Astrocyte (in vitro differentiated cells and primary cell): ENCODE measurements around the gene TATDN3. TPM values are rescaled to one million over a fixed set of nuclear protein-coding genes. Genes with fewer than 3 reads are reported as not detected.

ENCODE experiments used
- DNase-seq: peaks from one replicate; pipeline ENCODE4 v3.0.0-alpha.2; 2010; ENCODE audit warnings: low read depth
- FAIRE-seq: peaks from 2 replicates; lab custom pipeline; 2011; peaks lifted over from hg19 to GRCh38; lab: Jason Lieb, UNC
- H2AFZ ChIP-seq: 2 replicates; pipeline ENCODE4 v1.6.0; 2012; ENCODE audit warnings: low read depth, low read length, inconsistent platforms
- H3K27ac ChIP-seq: 2 replicates; pipeline ENCODE4 v1.5.1; 2011; ENCODE audit warnings: low read depth, low read length, inconsistent platforms
- H3K27me3 ChIP-seq: 2 replicates; pipeline ENCODE4 v1.6.0; 2011; ENCODE audit warnings: low read length, inconsistent platforms; ENCODE audit not compliant: insufficient read depth
- H3K36me3 ChIP-seq: 2 replicates; pipeline ENCODE4 v1.5.1; 2011; ENCODE audit warnings: low read length, inconsistent platforms; ENCODE audit not compliant: insufficient read depth
- H3K4me1 ChIP-seq: 2 replicates; pipeline ENCODE4 v1.5.1; 2011; ENCODE audit warnings: low read length, inconsistent platforms; ENCODE audit not compliant: insufficient read depth
- H3K4me2 ChIP-seq: 2 replicates; pipeline ENCODE4 v1.6.0; 2012; ENCODE audit warnings: low read length, inconsistent platforms
- H3K4me3 ChIP-seq: 2 replicates; pipeline ENCODE4 v1.5.1; 2011; ENCODE audit warnings: low read depth, mild to moderate bottlenecking, low read length, inconsistent platforms; ENCODE audit not compliant: insufficient read depth
- H3K79me2 ChIP-seq: 2 replicates; pipeline ENCODE4 v1.6.0; 2012; ENCODE audit warnings: mild to moderate bottlenecking, low read length, inconsistent platforms; ENCODE audit not compliant: insufficient read depth
- H3K9ac ChIP-seq: 2 replicates; pipeline ENCODE4 v1.6.0; 2012; ENCODE audit warnings: mild to moderate bottlenecking, low read length, inconsistent platforms
- H3K9me3 ChIP-seq: 2 replicates; pipeline ENCODE4 v1.5.1; 2012; ENCODE audit warnings: low read depth, mild to moderate bottlenecking, low read length, inconsistent platforms; ENCODE audit not compliant: insufficient read depth
- H4K20me1 ChIP-seq: 2 replicates; pipeline ENCODE4 v1.6.0; 2012; ENCODE audit warnings: low read length, inconsistent platforms; ENCODE audit not compliant: insufficient read depth
- H3K27ac Mint-ChIP-seq: one replicate; pipeline ENCODE4 v1.8.0; 2021; ENCODE audit warnings: mild to moderate bottlenecking, mixed read lengths; ENCODE audit not compliant: unreplicated experiment
- H3K27me3 Mint-ChIP-seq: one replicate; pipeline ENCODE4 v1.8.0; 2021; ENCODE audit warnings: low read depth, mixed read lengths; ENCODE audit not compliant: unreplicated experiment
- H3K36me3 Mint-ChIP-seq: one replicate; pipeline ENCODE4 v1.8.0; 2021; ENCODE audit warnings: low read depth, mixed read lengths; ENCODE audit not compliant: unreplicated experiment
- H3K4me1 Mint-ChIP-seq: one replicate; pipeline ENCODE4 v1.8.0; 2021; ENCODE audit warnings: low read depth, mixed read lengths; ENCODE audit not compliant: unreplicated experiment
- H3K4me3 Mint-ChIP-seq: one replicate; pipeline ENCODE4 v1.8.0; 2021; ENCODE audit warnings: mild to moderate bottlenecking, moderate library complexity, mixed read lengths; ENCODE audit not compliant: unreplicated experiment
- H3K9me3 Mint-ChIP-seq: one replicate; pipeline ENCODE4 v1.8.0; 2021; ENCODE audit warnings: mild to moderate bottlenecking, mixed read lengths; ENCODE audit not compliant: unreplicated experiment
- EZH2 ChIP-seq: IDR thresholded peaks from 2 replicates; pipeline ENCODE4 v1.6.1; 2012; ENCODE audit warnings: mild to moderate bottlenecking, low read length, inconsistent platforms; ENCODE audit not compliant: insufficient read depth
- total RNA-seq: library from RNA; stranded (reverse); gene quantifications from 2 replicates; pipeline ENCODE4 v1.2.1, GENCODE V29; 2021
- TF ChIP-seq, protein P1 (sequence below): IDR thresholded peaks from 2 replicates; pipeline ENCODE4 v1.5.1; 2011; ENCODE audit warnings: low read depth, mild to moderate bottlenecking, inconsistent platforms, low read length, moderate library complexity; ENCODE audit not compliant: insufficient read depth

Gene TATDN3
- total RNA-seq, 1 donor from 2014 or later = 8.6 TPM

GRCh38 chr1:212794561-212795014, 2.9 kb downstream of the TATDN3 start:
- no peaks in the 10 kb centered on the region for H3K36me3 Mint-ChIP-seq
- FAIRE-seq (no peak), DNase-seq (no peak)
- no peaks in the 10 kb centered on the region for H3K27me3 Mint-ChIP-seq
- Histone ChIP-seq H3K4me3 (no peak overlapping the region), H2AFZ (no peak overlapping the region), H3K79me2 (peaks cover 17% of the 10 kb centered on the region), H3K9ac (no peak overlapping the region), H3K9me3 (no peaks in the 10 kb centered on the region), H3K4me1 (no peaks in the 10 kb centered on the region), H3K27ac (no peak overlapping the region), H3K27me3 (no peaks in the 10 kb centered on the region), H3K4me2 (no peak overlapping the region), H3K36me3 (peaks cover 2% of the 10 kb centered on the region), H4K20me1 (no peaks in the 10 kb centered on the region)
- TF ChIP-seq, protein P1, sequence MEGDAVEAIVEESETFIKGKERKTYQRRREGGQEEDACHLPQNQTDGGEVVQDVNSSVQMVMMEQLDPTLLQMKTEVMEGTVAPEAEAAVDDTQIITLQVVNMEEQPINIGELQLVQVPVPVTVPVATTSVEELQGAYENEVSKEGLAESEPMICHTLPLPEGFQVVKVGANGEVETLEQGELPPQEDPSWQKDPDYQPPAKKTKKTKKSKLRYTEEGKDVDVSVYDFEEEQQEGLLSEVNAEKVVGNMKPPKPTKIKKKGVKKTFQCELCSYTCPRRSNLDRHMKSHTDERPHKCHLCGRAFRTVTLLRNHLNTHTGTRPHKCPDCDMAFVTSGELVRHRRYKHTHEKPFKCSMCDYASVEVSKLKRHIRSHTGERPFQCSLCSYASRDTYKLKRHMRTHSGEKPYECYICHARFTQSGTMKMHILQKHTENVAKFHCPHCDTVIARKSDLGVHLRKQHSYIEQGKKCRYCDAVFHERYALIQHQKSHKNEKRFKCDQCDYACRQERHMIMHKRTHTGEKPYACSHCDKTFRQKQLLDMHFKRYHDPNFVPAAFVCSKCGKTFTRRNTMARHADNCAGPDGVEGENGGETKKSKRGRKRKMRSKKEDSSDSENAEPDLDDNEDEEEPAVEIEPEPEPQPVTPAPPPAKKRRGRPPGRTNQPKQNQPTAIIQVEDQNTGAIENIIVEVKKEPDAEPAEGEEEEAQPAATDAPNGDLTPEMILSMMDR = no peak
- no peak for TF ChIP-seq EZH2
- no peaks in the 10 kb centered on the region for H3K9me3 Mint-ChIP-seq
- no peak overlapping the region for H3K27ac Mint-ChIP-seq
- H3K4me3 Mint-ChIP-seq = no peak overlapping the region
- H3K4me1 Mint-ChIP-seq = peaks cover 4% of the 10 kb centered on the region

- H2AFZ ChIP-seq = no peak overlapping the region
- H4K20me1 ChIP-seq = no peaks in the 10 kb centered on the region
- no peak for TF ChIP-seq EZH2
- TF ChIP-seq, protein P1 = no peak
- no peaks in the 10 kb centered on the region for H3K9me3 ChIP-seq
- peaks cover 1% of the 10 kb centered on the region for H3K36me3 Mint-ChIP-seq
- H3K9ac ChIP-seq = no peak overlapping the region
- H3K4me2 ChIP-seq = no peak overlapping the region
- no peak overlapping the region for H3K27ac ChIP-seq
- H3K4me3 Mint-ChIP-seq = no peak overlapping the region
- DNase-seq = no peak
- H3K9me3 Mint-ChIP-seq = no peaks in the 10 kb centered on the region
- no peak for FAIRE-seq
- no peak overlapping the region for H3K27ac Mint-ChIP-seq
- no peaks in the 10 kb centered on the region for H3K27me3 Mint-ChIP-seq
- no peaks in the 10 kb centered on the region for H3K79me2 ChIP-seq
- H3K4me1 Mint-ChIP-seq = peaks cover 4% of the 10 kb centered on the region
- no peaks in the 10 kb centered on the region for H3K4me1 ChIP-seq
- peaks cover 2% of the 10 kb centered on the region for H3K36me3 ChIP-seq
- no peak overlapping the region for H3K4me3 ChIP-seq
- H3K27me3 ChIP-seq = no peaks in the 10 kb centered on the region
Measured at GRCh38 chr1:212797681-212798080, 6.0 kb downstream of the TATDN3 start.

DNA sequence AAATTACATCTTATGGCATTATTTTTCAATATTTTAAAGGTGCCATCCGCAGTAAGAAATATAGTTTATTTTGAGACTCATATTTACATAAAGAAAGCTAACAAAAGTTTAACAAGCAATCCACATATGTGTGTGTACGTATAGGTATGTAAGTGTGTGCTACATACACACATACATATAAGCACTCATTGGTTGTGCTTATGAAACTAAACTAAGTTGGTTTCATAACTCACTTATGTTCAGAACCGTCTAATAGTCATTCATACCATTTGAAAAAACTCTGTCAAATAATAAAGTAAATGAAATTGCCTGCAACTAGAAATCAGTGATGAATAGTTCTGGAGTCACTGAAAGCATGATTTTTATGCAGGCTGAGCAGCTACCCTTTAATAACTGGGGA, 14.1 kb downstream of the TATDN3 start:
- Histone ChIP-seq H3K27me3 (no peaks in the 10 kb centered on the region), H3K4me2 (no peak overlapping the region), H3K9me3 (no peaks in the 10 kb centered on the region), H4K20me1 (no peaks in the 10 kb centered on the region), H3K27ac (no peak overlapping the region), H3K4me1 (no peaks in the 10 kb centered on the region), H2AFZ (no peak overlapping the region), H3K4me3 (no peak overlapping the region), H3K79me2 (no peaks in the 10 kb centered on the region), H3K9ac (no peak overlapping the region), H3K36me3 (no peaks in the 10 kb centered on the region)
- H3K27ac Mint-ChIP-seq = no peak overlapping the region
- no peak for FAIRE-seq
- no peaks in the 10 kb centered on the region for H3K9me3 Mint-ChIP-seq
- H3K36me3 Mint-ChIP-seq = no peaks in the 10 kb centered on the region
- no peaks in the 10 kb centered on the region for H3K27me3 Mint-ChIP-seq
- no peak for DNase-seq
- TF ChIP-seq EZH2 = no peak
- TF ChIP-seq, protein P1 = no peak
- H3K4me1 Mint-ChIP-seq = no peaks in the 10 kb centered on the region
- no peak overlapping the region for H3K4me3 Mint-ChIP-seq
